ENCODE data around the gene SORD.
"Not testable (repeated sequence)": the region's sequence is repeated elsewhere in the genome, so short reads cannot be mapped to it uniquely, and the experiment has no call there.

DNA sequence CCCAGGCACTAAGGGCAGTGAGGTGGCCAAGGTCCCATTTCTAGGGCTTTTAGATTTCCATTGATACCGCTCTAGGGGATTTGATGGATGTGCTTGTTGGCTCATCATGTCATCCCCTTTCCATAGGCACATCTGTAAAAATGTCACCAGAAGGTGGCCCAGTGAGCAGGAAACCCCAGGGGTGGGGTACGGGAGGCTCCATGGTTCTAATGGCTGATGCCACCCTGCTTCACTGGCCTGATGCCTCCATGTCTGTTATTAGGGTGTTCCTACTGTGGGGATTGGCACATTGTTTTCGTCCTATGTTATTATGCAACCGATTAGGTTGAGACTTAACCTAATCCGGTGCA lies 34.1 kb upstream of the SORD start:
- not testable (repeated sequence) for TF ChIP-seq EZH2 (IDR thresholded peaks at IDR 0.05; ENCODE audit: borderline replicate concordance, low read depth, low read length, severe bottlenecking); CTCF (IDR thresholded peaks at IDR 0.05; ENCODE audit: borderline replicate concordance, extremely low read depth, low read length, poor library complexity, severe bottlenecking)
